Chondrocyte (in vitro differentiated cells): ENCODE results near the gene THUMPD1. TPM values are rescaled to one million over a fixed set of nuclear protein-coding genes. Genes with fewer than 3 reads are reported as not detected.
"Not testable (repeated sequence)": the region's sequence is repeated elsewhere in the genome, so short reads cannot be mapped to it uniquely, and the experiment has no call there.

Experiments
- DNase-seq: peaks from one replicate; pipeline ENCODE4 v3.0.0; 2021; ENCODE audit warnings: mixed read lengths, low spot score
- H3K27ac Mint-ChIP-seq: one replicate; pipeline ENCODE4 v1.8.0; 2021; ENCODE audit warnings: mild to moderate bottlenecking, moderate library complexity, mixed read lengths; ENCODE audit not compliant: unreplicated experiment
- H3K27me3 Mint-ChIP-seq: 2 replicates; pipeline ENCODE4 v1.8.0; 2021; ENCODE audit warnings: low read depth, mixed read lengths
- H3K36me3 Mint-ChIP-seq: 2 replicates; pipeline ENCODE4 v1.8.0; 2021; ENCODE audit warnings: low read depth, mixed read lengths
- H3K4me1 Mint-ChIP-seq: 2 replicates; pipeline ENCODE4 v1.8.0; 2021; ENCODE audit warnings: low read depth, mild to moderate bottlenecking, mixed read lengths
- H3K4me3 Mint-ChIP-seq: one replicate; pipeline ENCODE4 v1.8.0; 2021; ENCODE audit warnings: mild to moderate bottlenecking, moderate library complexity, mixed read lengths; ENCODE audit not compliant: unreplicated experiment
- H3K9me3 Mint-ChIP-seq: 2 replicates; pipeline ENCODE4 v1.8.0; 2021; ENCODE audit warnings: low read depth, mixed read lengths
- CTCF ChIP-seq: fragments of 200-600 bp; sonication (generic); IDR thresholded peaks from 2 replicates; pipeline ENCODE4 v1.5.0; 2021; ENCODE audit warnings: antibody characterized with exemption, mild to moderate bottlenecking, moderate library complexity
- total RNA-seq: library from RNA; stranded (reverse); gene quantifications from 3 replicates; pipeline ENCODE4 v1.2.1, GENCODE V29; 2021

Gene THUMPD1
- total RNA-seq, 1 donor from 2014 or later, result 44.3 TPM

- Mint-ChIP-seq H3K9me3 (peaks cover 3% of the 10 kb centered on the region), H3K36me3 (no peaks in the 10 kb centered on the region), H3K4me3 (no peak overlapping the region), H3K27me3 (peaks cover 1% of the 10 kb centered on the region), H3K27ac (no peak overlapping the region), H3K4me1 (peaks cover 4% of the 10 kb centered on the region)
- TF ChIP-seq CTCF, result no peak
- no peak for DNase-seq
Observed at GRCh38 chr16:20695024-20695423, 46.6 kb downstream of the THUMPD1 start.

GRCh38 chr16:20694096-20694495 is 47.5 kb downstream of the THUMPD1 start:
- H3K27me3 Mint-ChIP-seq, H3K9me3 Mint-ChIP-seq, DNase-seq, H3K36me3 Mint-ChIP-seq, H3K4me1 Mint-ChIP-seq, H3K27ac Mint-ChIP-seq, H3K4me3 Mint-ChIP-seq: not testable (repeated sequence)

- TF ChIP-seq CTCF, result no peak
- no peak for DNase-seq
- peaks cover 1% of the 10 kb centered on the region for H3K27me3 Mint-ChIP-seq
- H3K4me1 Mint-ChIP-seq, result no peaks in the 10 kb centered on the region
- H3K27ac Mint-ChIP-seq, result no peak overlapping the region
- no peaks in the 10 kb centered on the region for H3K36me3 Mint-ChIP-seq
- H3K4me3 Mint-ChIP-seq, result no peak overlapping the region
- H3K9me3 Mint-ChIP-seq, result peaks cover 14% of the 10 kb centered on the region
Observed at GRCh38 chr16:20689668-20690067, 52.0 kb downstream of the THUMPD1 start.

GRCh38 chr16:20683812-20684211 is 57.8 kb downstream of the THUMPD1 start:
- Mint-ChIP-seq H3K4me1 (no peaks in the 10 kb centered on the region), H3K9me3 (peaks cover 7% of the 10 kb centered on the region), H3K4me3 (no peak overlapping the region), H3K27ac (no peak overlapping the region), H3K36me3 (peaks cover 2% of the 10 kb centered on the region), H3K27me3 (peaks cover 6% of the 10 kb centered on the region)
- TF ChIP-seq CTCF, result no peak
- DNase-seq, result no peak

Other genes starting within 250 kb of the THUMPD1 start
- 0.38 TPM in 1 of 3 replicates, not detected in the others for gene ACSM2B, start 165.5 kb downstream of the THUMPD1 start, total RNA-seq
- not detected in 3 replicates for gene ACSM1, start 44.1 kb downstream of the THUMPD1 start, total RNA-seq
- 0.48 to 2.0 TPM (median 1.9 TPM) in 3 replicates for gene ACSM3, start 22.2 kb upstream of the THUMPD1 start, total RNA-seq
- 11.5 to 17.7 TPM (median 13.3 TPM) in 3 replicates for gene ERI2, start 64.7 kb upstream of the THUMPD1 start, total RNA-seq
- 2.9 to 6.9 TPM (median 4.0 TPM) in 3 replicates for gene REXO5, start 64.7 kb upstream of the THUMPD1 start, total RNA-seq
- 40.9 to 46.0 TPM (median 44.4 TPM) in 3 replicates for gene DCUN1D3, start 158.5 kb upstream of the THUMPD1 start, total RNA-seq
- gene LYRM1, start 159.0 kb upstream of the THUMPD1 start, total RNA-seq, result 18.1 to 20.1 TPM (median 18.5 TPM) in 3 replicates